Prostate gland (tissue), 2 donors: Measurements from ENCODE around the gene TTYH2. TPM values are rescaled to one million over a fixed set of nuclear protein-coding genes. Genes with fewer than 3 reads are reported as not detected.

Experiments
- DNase-seq: peaks from one replicate; pipeline ENCODE4 v3.0.0-alpha.2; 2019; ENCODE audit warnings: low spot score
- H3K27ac ChIP-seq, 2 donors: fragments of 200-600 bp; sonication (generic); 2 replicates each; pipeline ENCODE4 v1.5.1; 2017 to 2019
- H3K27me3 ChIP-seq: fragments of 200-600 bp; sonication (generic); replicated peaks from 2 replicates; pipeline ENCODE4 v1.5.1; 2019; ENCODE audit not compliant: insufficient read depth
- H3K36me3 ChIP-seq, 2 donors: fragments of 200-600 bp; sonication (generic); 1 replicate in 1 of 2; 2 replicates in 1 of 2; pipeline versions ENCODE4 v1.5.1 to v1.8.1; 2017 to 2019
- H3K4me1 ChIP-seq: fragments of 200-600 bp; sonication (generic); replicated peaks from 2 replicates; pipeline ENCODE4 v1.5.1; 2019
- H3K4me3 ChIP-seq, 2 donors: fragments of 200-600 bp; sonication (generic); 2 replicates each; pipeline ENCODE4 v1.5.1; 2017 to 2019
- H3K9me3 ChIP-seq: fragments of 200-600 bp; sonication (generic); 2 replicates; pipeline ENCODE4 v1.5.1; 2017
- POLR2A ChIP-seq: fragments of 450-650 bp; IDR thresholded peaks from one replicate; pipeline ENCODE4 v1.6.1; 2016; ENCODE audit warnings: antibody characterized with exemption, mild to moderate bottlenecking
- POLR2AphosphoS5 ChIP-seq: sonication (generic); formaldehyde crosslinking; IDR thresholded peaks from one replicate; pipeline ENCODE4 v1.6.1; 2017; ENCODE audit warnings: antibody characterized with exemption
- WGBS: methylation state at CpG from one replicate; pipeline ENCODE4 v1.1.5; 2018; 5-methylcytosine and 5-hydroxymethylcytosine counted together
- intact Hi-C: fragments of 100-400 bp; cut with DNase I; formaldehyde crosslinking; loops from one replicate; pipeline ENCODE4 v1.14.2; 2022
- total RNA-seq, 2 donors: library from RNA; depleted of rRNA; stranded (reverse); fragments of >200 nt; gene quantifications; one replicate each; pipeline ENCODE4 v1.1.0, GENCODE V29; 2016
- TF ChIP-seq, protein P1 (sequence below), 4 experiments: fragments of 200-600 bp in 2 of 4; fragments of 450-650 bp in 2 of 4; sonication (generic) in 2 of 4; IDR thresholded peaks; 1 replicate in 3 of 4; 2 replicates in 1 of 4; pipeline ENCODE4 v1.5.1; 2016 to 2019; ENCODE audit warnings: antibody characterized with exemption in 4 of 4, mild to moderate bottlenecking in 2 of 4, moderate library complexity in 2 of 4

TTYH2 gene
- total RNA-seq, 2 donors from 2014 or later: 7.7 to 43.3 TPM

DNA sequence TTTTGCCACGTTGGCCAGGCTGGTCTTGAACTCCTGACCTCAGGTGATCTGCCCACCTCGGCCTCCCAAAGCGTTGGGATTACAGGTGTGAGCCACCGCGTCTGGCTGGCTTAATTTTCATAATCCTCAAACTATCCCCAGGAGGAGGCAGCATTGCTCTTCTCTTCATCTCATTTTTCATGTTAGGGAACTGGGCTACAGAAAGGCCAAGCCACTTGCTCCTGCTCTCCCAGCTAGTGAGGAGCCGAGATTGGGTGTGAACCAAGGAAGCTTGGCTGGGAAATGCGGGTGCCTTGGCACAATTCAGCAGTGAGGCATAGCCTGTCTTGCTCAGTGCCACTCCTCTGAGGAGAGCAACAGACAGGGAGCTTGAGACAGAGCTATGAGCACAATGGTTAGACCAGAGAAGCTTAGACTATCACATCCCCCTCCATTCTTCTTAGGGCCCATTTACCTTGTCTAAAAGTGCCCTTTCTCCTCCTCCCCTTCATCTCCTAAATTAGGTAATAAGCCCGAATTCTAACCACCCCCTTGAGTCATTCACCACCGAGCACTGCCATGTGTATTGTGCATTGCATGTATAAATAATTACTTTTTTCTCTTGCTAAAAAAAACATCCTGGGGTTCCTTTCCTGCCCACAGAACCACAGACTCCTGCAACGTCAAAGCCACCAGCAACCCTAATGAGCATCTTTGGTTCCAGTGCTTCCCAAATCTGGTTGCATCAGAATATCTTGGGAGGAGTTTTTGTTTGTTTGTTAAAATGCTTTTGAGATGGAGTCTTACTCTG, 92.7 kb downstream of the TTYH2 start:
- DNase-seq: no peak
- WGBS: 79% methylated on average over 10 of the region's 10 CpGs
- Histone ChIP-seq H3K4me1 (no peaks in the 10 kb centered on the region), H3K36me3 (no peaks in the 10 kb centered on the region), H3K4me3 (no peak overlapping the region), H3K27me3 (no peaks in the 10 kb centered on the region), H3K9me3 (no peaks in the 10 kb centered on the region), H3K27ac (no peak overlapping the region)
- intact Hi-C loops: no loop called here
- TF ChIP-seq POLR2A (no peak), POLR2AphosphoS5 (no peak)

DNA sequence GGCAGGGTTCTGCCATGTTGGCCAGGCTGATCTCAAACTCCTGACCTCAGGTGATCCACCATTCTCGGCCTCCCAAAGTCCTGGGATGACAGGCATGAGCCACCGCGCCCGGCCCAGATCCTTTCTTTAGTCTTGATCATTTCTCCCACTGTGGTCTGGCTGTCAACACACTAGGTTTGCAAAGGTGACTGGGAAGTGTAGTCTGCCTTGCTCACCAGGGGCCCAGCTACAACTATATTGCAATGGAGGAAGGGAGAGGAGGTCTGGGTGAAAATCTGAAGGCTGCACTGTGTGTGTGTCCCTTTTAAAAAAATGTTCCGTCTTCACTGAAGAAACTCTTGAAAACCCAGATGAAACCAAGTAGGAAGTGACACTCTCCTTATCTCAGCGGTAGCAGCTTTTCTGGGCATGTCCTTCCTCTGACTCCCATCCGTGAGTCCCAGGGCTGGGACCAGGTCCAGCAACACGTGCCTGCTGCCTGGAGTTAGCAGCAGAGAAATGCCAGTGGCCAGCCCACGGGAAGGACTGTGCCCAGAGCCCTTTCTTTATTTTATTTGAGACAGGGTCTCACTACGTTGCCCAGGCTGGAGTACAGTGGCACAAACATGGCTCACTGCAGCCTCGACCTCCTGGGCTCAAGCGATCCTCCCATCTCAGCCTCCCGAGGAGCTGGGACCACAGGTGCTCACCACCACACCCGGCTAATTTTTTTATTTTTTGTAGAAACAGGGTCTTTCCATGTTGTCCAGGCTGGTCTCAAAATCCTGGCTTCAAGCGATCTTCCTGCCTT, 94.8 kb downstream of the TTYH2 start:
- no peaks in the 10 kb centered on the region for H3K36me3 ChIP-seq
- H3K27ac ChIP-seq: no peak overlapping the region
- intact Hi-C loops: no loop called here
- no peaks in the 10 kb centered on the region for H3K4me1 ChIP-seq
- no peaks in the 10 kb centered on the region for H3K27me3 ChIP-seq
- H3K9me3 ChIP-seq: no peaks in the 10 kb centered on the region
- TF ChIP-seq POLR2AphosphoS5: no peak
- TF ChIP-seq, protein P1, sequence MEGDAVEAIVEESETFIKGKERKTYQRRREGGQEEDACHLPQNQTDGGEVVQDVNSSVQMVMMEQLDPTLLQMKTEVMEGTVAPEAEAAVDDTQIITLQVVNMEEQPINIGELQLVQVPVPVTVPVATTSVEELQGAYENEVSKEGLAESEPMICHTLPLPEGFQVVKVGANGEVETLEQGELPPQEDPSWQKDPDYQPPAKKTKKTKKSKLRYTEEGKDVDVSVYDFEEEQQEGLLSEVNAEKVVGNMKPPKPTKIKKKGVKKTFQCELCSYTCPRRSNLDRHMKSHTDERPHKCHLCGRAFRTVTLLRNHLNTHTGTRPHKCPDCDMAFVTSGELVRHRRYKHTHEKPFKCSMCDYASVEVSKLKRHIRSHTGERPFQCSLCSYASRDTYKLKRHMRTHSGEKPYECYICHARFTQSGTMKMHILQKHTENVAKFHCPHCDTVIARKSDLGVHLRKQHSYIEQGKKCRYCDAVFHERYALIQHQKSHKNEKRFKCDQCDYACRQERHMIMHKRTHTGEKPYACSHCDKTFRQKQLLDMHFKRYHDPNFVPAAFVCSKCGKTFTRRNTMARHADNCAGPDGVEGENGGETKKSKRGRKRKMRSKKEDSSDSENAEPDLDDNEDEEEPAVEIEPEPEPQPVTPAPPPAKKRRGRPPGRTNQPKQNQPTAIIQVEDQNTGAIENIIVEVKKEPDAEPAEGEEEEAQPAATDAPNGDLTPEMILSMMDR (IDR thresholded peaks at IDR 0.05): no peak
- TF ChIP-seq POLR2A: no peak
- no peak overlapping the region for H3K4me3 ChIP-seq
- 66% methylated on average over 15 of the region's 15 CpGs for WGBS
- DNase-seq: no peak

DNA sequence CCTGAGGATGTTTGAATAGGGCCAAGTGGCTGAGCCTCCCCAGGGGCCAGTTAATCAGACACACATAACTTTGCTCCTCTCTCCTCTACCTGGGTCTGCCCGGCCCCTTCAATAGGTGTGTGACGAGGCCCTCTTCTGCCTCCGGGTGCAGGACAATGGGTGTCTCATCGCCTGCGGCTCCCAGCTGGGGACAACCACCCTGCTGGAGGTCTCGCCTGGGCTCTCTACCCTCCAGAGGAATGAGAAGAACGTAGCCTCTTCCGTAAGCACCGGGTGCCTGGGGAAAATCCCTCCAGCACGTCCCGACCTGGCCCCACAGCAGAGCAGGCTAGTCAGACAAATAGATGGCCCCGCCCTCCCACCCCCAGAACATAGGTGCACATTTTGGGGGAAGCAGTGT, 96.5 kb downstream of the TTYH2 start:
- 45% methylated on average over 12 of the region's 12 CpGs for WGBS
- Histone ChIP-seq H3K36me3 (no peaks in the 10 kb centered on the region), H3K4me1 (no peaks in the 10 kb centered on the region), H3K9me3 (no peaks in the 10 kb centered on the region), H3K27ac (no peak overlapping the region), H3K4me3 (no peak overlapping the region), H3K27me3 (no peaks in the 10 kb centered on the region)
- TF ChIP-seq POLR2A (no peak), POLR2AphosphoS5 (no peak)
- TF ChIP-seq, protein P1 (IDR thresholded peaks at IDR 0.05): no peak
- intact Hi-C loops: no loop called here
- DNase-seq: no peak

Other genes with a start within 250 kb of the TTYH2 start
- gene RPL38, start 9.9 kb upstream of the TTYH2 start, total RNA-seq: 100 to 1,000 TPM; 531 to 611 TPM
- 1 to 10 TPM in 1 of 2 donors, not detected in 1; 4.3 TPM for gene DNAI2, start 60.7 kb downstream of the TTYH2 start, total RNA-seq
- gene KIF19, start 112.7 kb downstream of the TTYH2 start, total RNA-seq: under 1 TPM; 0.36 to 0.62 TPM
- not detected for gene BTBD17, start 148.3 kb downstream of the TTYH2 start, total RNA-seq
- 1 to 10 TPM in 1 of 2 donors, not detected in 1; 3.6 TPM for gene GPR142, start 153.9 kb downstream of the TTYH2 start, total RNA-seq
- gene GPRC5C, start 218.5 kb downstream of the TTYH2 start, total RNA-seq: 100 to 1,000 TPM in 1 of 2 donors, 10 to 100 TPM in 1; 66.3 to 186 TPM